K562 (cell line): ENCODE measurements around the gene SNAPC2. TPM values are rescaled to one million over a fixed set of nuclear protein-coding genes. Genes with fewer than 3 reads are reported as not detected.

Experiments used
- CAMTA2 ChIP-seq: fragments of 250-450 bp; sonication (Bioruptor Pico); conservative IDR thresholded peaks from 2 replicates; pipeline ENCODE4 v1.5.1; 2022
- CHD4 ChIP-seq: fragments of 200-600 bp; sonication (generic); IDR thresholded peaks from 3 replicates; pipeline ENCODE4 v1.6.1; 2012; ENCODE audit warnings: low read depth, mild to moderate bottlenecking, mixed read lengths, low read length, inconsistent platforms; ENCODE audit not compliant: insufficient read depth, insufficient replicate concordance, poor library complexity, severe bottlenecking
- ESRRB ChIP-seq: fragments of 250-450 bp; sonication (Bioruptor Pico); IDR thresholded peaks from 2 replicates; pipeline ENCODE4 v1.5.0; 2020; ENCODE audit warnings: mild to moderate bottlenecking, moderate library complexity, borderline replicate concordance
- ETV1 ChIP-seq: fragments of 450-650 bp; conservative IDR thresholded peaks from 2 replicates; pipeline ENCODE4 v1.6.1; 2016; ENCODE audit warnings: missing genetic modification characterization, control low read depth, low read depth, missing compliant biosample characterization
- HDAC8 ChIP-seq: fragments of 450-650 bp; IDR thresholded peaks from 2 replicates; pipeline ENCODE4 v1.6.1; 2016; ENCODE audit warnings: mild to moderate bottlenecking, missing genetic modification characterization, moderate library complexity, missing compliant biosample characterization
- JUNB ChIP-seq: fragments of 450-650 bp; formaldehyde crosslinking; conservative IDR thresholded peaks from 2 replicates; pipeline ENCODE4 v1.4.0; 2020; ENCODE audit warnings: mild to moderate bottlenecking
- MLX ChIP-seq, 2 experiments: fragments of 450-650 bp in 1 of 2; sonication (generic) in 1 of 2; formaldehyde crosslinking; conservative IDR thresholded peaks; 2 replicates each; pipeline versions ENCODE4 v1.4.0 to v1.8.1; 2020 to 2022; ENCODE audit warnings: mild to moderate bottlenecking in 1 of 2, missing genetic modification reagents in 1 of 2
- NEUROD1 ChIP-seq: fragments of 150-350 bp; IDR thresholded peaks from 2 replicates; pipeline ENCODE4 v1.6.1; 2014; ENCODE audit warnings: borderline replicate concordance, low read length, low read depth; ENCODE audit not compliant: partially characterized antibody
- NFIX ChIP-seq: fragments of 250-450 bp; sonication (Bioruptor Pico); IDR thresholded peaks from 2 replicates; pipeline ENCODE4 v1.4.0; 2020; ENCODE audit warnings: low read depth, mild to moderate bottlenecking, moderate library complexity
- REST ChIP-seq, 2 experiments: fragments of 450-650 bp; formaldehyde crosslinking in 1 of 2; IDR thresholded peaks; 2 replicates each; pipeline versions ENCODE4 v1.4.0 to v1.6.1; 2014 to 2020; ENCODE audit warnings: mild to moderate bottlenecking in 2 of 2, borderline replicate concordance in 1 of 2, low read depth in 1 of 2
- ZBTB8A ChIP-seq: fragments of 450-650 bp; IDR thresholded peaks from 2 replicates; pipeline ENCODE4 v1.6.1; 2018; ENCODE audit warnings: mild to moderate bottlenecking, moderate library complexity; ENCODE audit not compliant: partially characterized antibody
- ZNF280A ChIP-seq: fragments of 450-650 bp; IDR thresholded peaks from 2 replicates; pipeline ENCODE4 v1.6.1; 2018; ENCODE audit warnings: mild to moderate bottlenecking, low read depth; ENCODE audit not compliant: partially characterized antibody
- ZNF316 ChIP-seq: fragments of 450-650 bp; IDR thresholded peaks from 2 replicates; pipeline ENCODE4 v1.6.1; 2016
- polyA plus RNA-seq, 8 experiments: library from polyadenylated mRNA; depleted of rRNA in 4 of 8; stranded (reverse) in 5 of 8; unstranded in 3 of 8; fragments of >200 nt; fragmentation: Nextera tagmentation in 2 of 8; fragmentation: Illumina TruSeq in 1 of 8; extraction: Ambion mirVana in 2 of 8; extraction: Trizol in 1 of 8; gene quantifications; 2 replicates each; pipeline versions ENCODE4 v1.2.1 to v1.2.3, GENCODE V29; 2011 to 2014; ENCODE audit warnings: inconsistent platforms in 1 of 8, missing spikeins in 1 of 8
- total RNA-seq, 7 experiments: library from RNA; depleted of rRNA in 6 of 7; stranded (reverse); fragments of >200 nt in 6 of 7; fragmentation: Illumina TruSeq in 2 of 7; extraction: Trizol in 2 of 7; gene quantifications; 2 replicates each; pipeline versions ENCODE4 v1.2.1 to v1.2.3, GENCODE V29; 2011 to 2021; ENCODE audit warnings: low replicate concordance in 1 of 7

Gene SNAPC2
- total and polyA plus RNA-seq, 9 of the 15 experiments (the other 6 are each of a cell fraction or from before 2014, with no cell fraction given) = 0.59 to 45.1 (median 15.3) TPM

GRCh38 chr19:7925171-7925851 is 5.2 kb downstream of the SNAPC2 start (continued):
- TF ChIP-seq ZBTB8A (no peak), JUNB (no peak), MLX (CRISPR knock-in tag; conservative IDR thresholded peaks at IDR 0.05) (no peak), CHD4 (no peak), CAMTA2 (no peak), REST (IDR thresholded peaks at IDR 0.05; ENCODE audit: borderline replicate concordance) (peak; percentile 70), REST (CRISPR knock-in tag; IDR thresholded peaks at IDR 0.05; ENCODE audit: low read depth) (0 out of 2 replicates have a peak, but pooled peaks have one; percentile 55), NFIX (CRISPR knock-in tag) (no peak), ZNF316 (no peak), ETV1 (tag) (no peak), HDAC8 (peak; percentile 19; the same call in 1 of the 2 replicates), NEUROD1 (no peak), ESRRB (CRISPR knock-in tag) (no peak), ZNF280A (no peak)
